GM12878 (cell line): ENCODE data around the gene TSTD2. TPM values are rescaled to one million over a fixed set of nuclear protein-coding genes. Genes with fewer than 3 reads are reported as not detected.

Experiments
- CREM ChIP-seq: IDR thresholded peaks from 2 replicates; pipeline ENCODE4 v1.6.1; 2014; ENCODE audit warnings: antibody characterized with exemption, low read depth
- NFYA ChIP-seq: IDR thresholded peaks from 2 replicates; pipeline ENCODE4 v1.6.1; 2011; ENCODE audit warnings: low read depth, mild to moderate bottlenecking, low read length, improper control_type of control experiment, borderline replicate concordance
- PAX8 ChIP-seq: fragments of 450-650 bp; IDR thresholded peaks from 2 replicates; pipeline ENCODE4 v1.6.1; 2017; ENCODE audit warnings: mild to moderate bottlenecking, moderate library complexity
- REST ChIP-seq: IDR thresholded peaks from 2 replicates; pipeline ENCODE4 v1.6.1; 2012; ENCODE audit warnings: mild to moderate bottlenecking, low read depth, low read length
- SMAD1 ChIP-seq: fragments of 450-650 bp; IDR thresholded peaks from 2 replicates; pipeline ENCODE4 v1.6.1; 2018; ENCODE audit warnings: mild to moderate bottlenecking, low read depth; ENCODE audit not compliant: partially characterized antibody
- SMARCA5 ChIP-seq: fragments of 450-650 bp; IDR thresholded peaks from 2 replicates; pipeline ENCODE4 v1.6.1; 2017; ENCODE audit warnings: mild to moderate bottlenecking
- SPI1 ChIP-seq: IDR thresholded peaks from 2 replicates; pipeline ENCODE4 v1.6.1; 2011; ENCODE audit warnings: low read depth, mild to moderate bottlenecking, low read length, moderate library complexity, borderline replicate concordance; ENCODE audit not compliant: insufficient read depth
- TCF3 ChIP-seq: IDR thresholded peaks from 2 replicates; pipeline ENCODE4 v1.6.1; 2012; ENCODE audit warnings: low read depth, mild to moderate bottlenecking, low read length, borderline replicate concordance; ENCODE audit not compliant: insufficient read depth
- ZBTB11 ChIP-seq: fragments of 450-650 bp; formaldehyde crosslinking; IDR thresholded peaks from 2 replicates; pipeline ENCODE4 v1.5.0; 2022; ENCODE audit warnings: mild to moderate bottlenecking, missing genetic modification characterization
- ZBTB4 ChIP-seq: fragments of 450-650 bp; formaldehyde crosslinking; IDR thresholded peaks from 2 replicates; pipeline ENCODE4 v1.4.0; 2022; ENCODE audit warnings: mild to moderate bottlenecking, moderate library complexity
- polyA plus RNA-seq, 11 experiments: library from polyadenylated mRNA; depleted of rRNA in 4 of 11; unstranded in 6 of 11; stranded (reverse) in 5 of 11; fragments of >200 nt; fragmentation: Nextera tagmentation in 4 of 11; fragmentation: Illumina TruSeq in 1 of 11; extraction: Ambion mirVana in 4 of 11; extraction: Trizol in 1 of 11; gene quantifications; 1 replicate in 1 of 11; 2 replicates in 10 of 11; pipeline versions ENCODE4 v1.2.1 to v1.2.3, GENCODE V29; 2011 to 2016; ENCODE audit warnings: inconsistent platforms in 2 of 11, missing spikeins in 2 of 11, low read depth in 1 of 11
- total RNA-seq, 4 experiments: library from RNA; depleted of rRNA in 3 of 4; stranded (reverse); fragments of >200 nt in 3 of 4; fragmentation: Illumina TruSeq in 1 of 4; extraction: Trizol in 1 of 4; gene quantifications; 2 replicates each; pipeline versions ENCODE4 v1.2.1 to v1.2.3, GENCODE V29; 2013 to 2021
- TF ChIP-seq, protein P1 (sequence below), 3 experiments: IDR thresholded peaks in 2 of 3; conservative IDR thresholded peaks in 1 of 3; 2 replicates each; pipeline ENCODE4 v1.5.1; 2011; ENCODE audit warnings: low read depth in 3 of 3, low read length in 3 of 3, mild to moderate bottlenecking in 3 of 3, control low read depth in 2 of 3, moderate library complexity in 2 of 3, inconsistent platforms in 1 of 3, mixed read lengths in 1 of 3; ENCODE audit not compliant: control insufficient read depth in 2 of 3, insufficient read depth in 1 of 3; ENCODE audit errors: extremely low read depth in 1 of 3

The TSTD2 gene
- total and polyA plus RNA-seq, 10 of the 15 experiments (the other 5 are each of a cell fraction or from before 2014, with no cell fraction given) = 5.0 to 30.6 (median 14.1) TPM

DNA sequence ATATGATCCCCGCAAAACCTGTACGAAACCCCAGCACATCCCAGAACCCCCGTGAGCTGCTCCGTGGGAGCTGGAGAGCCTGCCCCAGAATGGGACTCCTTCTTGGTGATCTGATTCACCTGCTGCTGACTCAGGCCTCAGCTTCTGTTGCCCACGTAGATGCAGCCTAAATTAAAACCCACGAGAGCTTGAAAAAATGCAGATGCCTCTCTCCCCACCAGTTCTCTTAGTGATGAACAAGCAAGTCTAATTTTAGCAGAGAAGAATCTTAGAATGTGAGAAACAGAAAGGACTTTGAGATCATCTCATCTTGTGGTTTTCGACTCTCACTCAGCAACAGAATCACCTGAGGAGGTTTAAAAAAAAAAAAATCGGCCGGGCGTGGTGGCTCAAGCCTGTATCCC lies 74.1 kb downstream of the TSTD2 start (continued):
- TF ChIP-seq TCF3 (0 out of 2 replicates have a peak, but pooled peaks have one; percentile 6), ZBTB11 (CRISPR knock-in tag) (no peak), SPI1 (no peak), SMAD1 (peak; percentile 26), PAX8 (no peak), CREM (peak; percentile 67), SMARCA5 (no peak), ZBTB4 (CRISPR knock-in tag) (no peak), REST (no peak), NFYA (no peak)
- TF ChIP-seq, protein P1, sequence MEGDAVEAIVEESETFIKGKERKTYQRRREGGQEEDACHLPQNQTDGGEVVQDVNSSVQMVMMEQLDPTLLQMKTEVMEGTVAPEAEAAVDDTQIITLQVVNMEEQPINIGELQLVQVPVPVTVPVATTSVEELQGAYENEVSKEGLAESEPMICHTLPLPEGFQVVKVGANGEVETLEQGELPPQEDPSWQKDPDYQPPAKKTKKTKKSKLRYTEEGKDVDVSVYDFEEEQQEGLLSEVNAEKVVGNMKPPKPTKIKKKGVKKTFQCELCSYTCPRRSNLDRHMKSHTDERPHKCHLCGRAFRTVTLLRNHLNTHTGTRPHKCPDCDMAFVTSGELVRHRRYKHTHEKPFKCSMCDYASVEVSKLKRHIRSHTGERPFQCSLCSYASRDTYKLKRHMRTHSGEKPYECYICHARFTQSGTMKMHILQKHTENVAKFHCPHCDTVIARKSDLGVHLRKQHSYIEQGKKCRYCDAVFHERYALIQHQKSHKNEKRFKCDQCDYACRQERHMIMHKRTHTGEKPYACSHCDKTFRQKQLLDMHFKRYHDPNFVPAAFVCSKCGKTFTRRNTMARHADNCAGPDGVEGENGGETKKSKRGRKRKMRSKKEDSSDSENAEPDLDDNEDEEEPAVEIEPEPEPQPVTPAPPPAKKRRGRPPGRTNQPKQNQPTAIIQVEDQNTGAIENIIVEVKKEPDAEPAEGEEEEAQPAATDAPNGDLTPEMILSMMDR (IDR thresholded peaks at IDR 0.05 in 2 of 3, conservative IDR thresholded peaks at IDR 0.05 in 1 of 3; ENCODE audit: control insufficient read depth in 2 of 3, extremely low read depth in 1 of 3, insufficient read depth in 1 of 3, low read depth in 3 of 3, low read length in 3 of 3) = no peak
